ENCODE measurements around the gene PTPN6.

The PTPN6 gene

DNA sequence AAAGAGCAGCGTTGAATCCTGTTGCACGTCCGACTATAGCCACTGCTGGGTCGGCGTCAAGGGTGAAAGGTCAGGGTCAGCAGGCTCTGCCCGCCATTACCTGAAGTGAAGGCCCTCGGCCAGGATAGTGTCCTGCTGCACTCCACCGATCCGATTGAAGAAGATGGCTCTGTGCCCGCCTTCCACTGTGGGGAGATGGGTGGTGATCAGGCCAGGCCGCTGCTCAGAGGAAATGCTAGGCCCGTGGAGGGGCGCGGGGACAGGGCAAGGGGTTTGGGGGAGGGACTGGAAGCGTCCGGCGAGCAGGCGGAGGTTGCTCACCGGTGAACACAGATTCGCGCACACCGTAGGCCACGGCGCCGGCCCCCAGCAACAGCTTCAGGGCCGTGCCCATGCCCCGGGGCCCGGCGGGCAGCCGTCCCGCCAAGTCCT, 19.0 kb downstream of the PTPN6 start:
- DNase-seq (ENCODE audit: low spot score) = no peak

DNA sequence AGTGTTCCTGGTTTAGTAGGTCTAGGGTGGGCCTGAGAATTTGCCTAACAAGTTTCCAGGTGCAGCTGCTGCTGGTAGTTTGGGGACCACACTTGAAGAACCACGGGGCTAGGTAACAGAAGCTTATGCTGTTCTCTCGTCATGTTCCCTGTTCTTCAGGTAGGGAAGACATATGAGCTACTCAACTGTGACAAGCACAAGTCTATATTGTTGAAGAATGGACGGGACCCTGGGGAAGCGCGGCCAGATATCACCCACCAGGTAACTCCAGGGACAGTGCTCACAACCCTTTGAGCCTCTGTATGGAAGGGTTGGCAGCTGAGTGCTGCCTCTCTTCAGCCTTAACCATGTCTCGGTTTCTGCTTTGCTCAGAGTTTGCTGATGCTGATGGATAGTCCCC, 23.0 kb downstream of the PTPN6 start:
- no peak for DNase-seq (ENCODE audit: low spot score)

GRCh38 chr12:6975297-6976032, 24.3 kb downstream of the PTPN6 start:
- DNase-seq (ENCODE audit: low spot score) = no peak

GRCh38 chr12:6977653-6978052, 26.5 kb downstream of the PTPN6 start:
- DNase-seq (ENCODE audit: low spot score) = no peak

- no peak for DNase-seq (ENCODE audit: low spot score)
These were observed 27.0 kb downstream of the PTPN6 start for GRCh38 chr12:6978188-6978587.

DNA sequence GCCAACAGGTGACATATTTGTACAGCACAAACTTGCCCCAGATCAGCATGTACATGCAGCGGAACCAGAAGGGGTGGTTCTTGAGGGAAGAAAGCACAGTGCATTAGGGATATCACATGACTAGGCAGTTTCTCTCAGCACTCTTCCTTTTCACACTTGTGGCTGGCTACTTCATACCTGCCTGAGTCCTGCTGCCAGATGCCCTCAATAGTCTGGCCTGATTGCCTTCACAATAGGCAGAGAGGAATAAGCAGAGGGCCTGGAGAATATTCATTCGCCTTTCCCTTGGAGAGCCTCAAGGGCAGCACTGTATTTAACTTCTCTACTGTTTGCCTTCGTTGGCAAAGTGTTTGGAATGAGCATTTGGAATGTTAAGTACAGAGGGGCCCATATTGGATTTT, 27.5 kb downstream of the PTPN6 start:
- DNase-seq (ENCODE audit: low spot score) = no peak

- no peak for DNase-seq (ENCODE audit: low spot score)
These were observed 27.9 kb downstream of the PTPN6 start for GRCh38 chr12:6979021-6979420.

DNA sequence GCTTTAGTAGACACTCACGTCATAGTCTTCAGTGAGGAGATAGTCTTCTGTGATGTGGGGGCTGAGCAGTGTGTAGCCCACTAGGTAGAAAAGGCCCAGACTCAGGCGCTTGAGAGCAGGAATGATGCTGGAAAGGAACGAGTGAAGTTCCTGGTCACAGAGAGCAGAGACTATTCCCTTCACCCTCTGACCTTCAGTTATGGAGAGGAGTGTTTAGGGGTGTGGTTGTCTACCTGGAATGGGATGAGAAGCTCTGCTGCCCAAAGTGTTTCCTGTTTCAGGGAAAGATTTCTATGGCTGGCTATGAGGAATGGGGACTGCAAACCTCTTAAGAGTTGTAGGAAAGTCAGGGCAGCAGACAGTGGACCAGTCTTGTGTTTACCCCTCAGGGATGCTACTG, 28.3 kb downstream of the PTPN6 start:
- DNase-seq (ENCODE audit: low spot score) = no peak

GRCh38 chr12:6980075-6980474, 28.9 kb downstream of the PTPN6 start:
- DNase-seq (ENCODE audit: low spot score) = no peak

DNA sequence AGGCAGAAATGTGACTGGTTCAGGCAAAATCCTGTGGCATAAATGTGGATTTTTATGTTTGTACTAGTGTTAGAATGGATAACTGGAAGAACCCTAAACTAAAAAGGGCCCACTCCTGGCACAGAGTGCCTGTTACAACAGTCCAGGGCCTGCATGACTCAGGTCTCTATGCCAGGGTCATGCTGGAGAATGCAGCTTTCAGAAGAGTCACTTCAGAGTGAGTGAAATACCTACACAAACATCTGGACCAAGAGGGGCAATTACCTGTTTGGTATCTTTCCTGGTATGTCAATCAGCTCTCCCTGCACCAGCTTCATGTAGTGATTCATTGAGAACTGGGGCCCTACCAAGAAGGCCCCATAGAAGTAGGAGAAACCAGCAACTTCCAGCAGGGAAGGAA, 29.6 kb downstream of the PTPN6 start:
- no peak for DNase-seq (ENCODE audit: low spot score)

DNA sequence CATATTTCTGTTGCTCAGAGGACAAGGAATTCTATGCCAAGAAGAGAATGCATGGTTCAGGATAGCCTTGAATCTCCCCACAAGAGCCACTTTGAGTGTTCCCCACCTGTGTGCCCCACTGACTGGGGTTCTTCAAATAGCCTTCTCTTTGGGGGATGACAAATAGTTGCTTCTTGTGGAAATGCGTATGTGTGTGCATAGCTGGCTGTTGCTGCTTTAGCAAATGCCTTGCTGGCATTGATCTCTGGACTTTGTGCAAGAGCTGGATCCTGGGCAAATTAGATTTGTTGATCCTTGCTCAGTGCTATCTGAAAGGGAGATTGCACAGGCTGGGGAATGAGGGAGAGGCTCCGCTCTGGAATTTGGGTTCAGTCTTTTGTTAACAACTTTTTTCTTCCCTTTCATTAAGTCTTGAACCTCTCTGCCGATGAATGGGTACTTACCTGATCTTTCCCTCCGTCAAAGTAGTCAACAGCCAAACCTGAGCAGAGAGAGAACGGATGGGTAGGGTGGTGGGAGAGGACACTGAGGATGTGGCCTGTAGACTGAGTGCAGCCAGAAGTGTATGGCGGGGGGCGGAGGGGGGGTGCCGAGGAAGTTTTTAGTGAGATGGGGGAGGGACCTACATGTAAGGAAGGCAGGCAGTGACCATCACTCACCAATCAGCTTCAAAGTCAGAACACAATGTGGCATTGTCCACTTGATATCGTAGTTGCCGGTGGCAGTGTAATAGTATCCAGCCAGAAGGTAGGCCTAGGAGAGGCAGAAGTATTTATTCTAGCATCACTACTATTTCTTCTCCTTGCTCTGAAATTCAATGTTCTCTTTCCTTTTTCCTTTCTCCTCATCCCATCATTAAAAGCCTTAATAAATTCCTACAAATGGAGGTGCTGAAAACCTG, 30.2 kb downstream of the PTPN6 start:
- no peak for DNase-seq (ENCODE audit: low spot score)

DNA sequence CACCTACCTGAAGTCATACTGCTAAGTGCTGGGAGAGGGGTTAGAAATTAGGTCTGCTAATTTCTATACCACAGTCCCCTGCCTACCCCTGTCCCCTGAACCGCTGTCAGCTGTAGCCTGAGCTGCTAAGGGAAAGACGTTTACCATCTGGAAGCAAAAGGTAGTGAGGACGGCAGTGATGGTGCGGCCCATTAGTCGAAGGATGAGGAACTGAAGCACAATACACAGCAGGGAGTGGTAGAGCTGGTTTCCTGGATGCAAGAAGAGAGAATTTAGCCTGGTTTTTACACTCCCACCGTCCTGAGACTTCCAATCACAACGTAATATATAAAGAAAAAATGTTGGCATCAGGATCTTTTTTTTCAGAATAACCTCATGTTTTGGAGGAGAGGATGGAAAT, 31.4 kb downstream of the PTPN6 start:
- no peak for DNase-seq (ENCODE audit: low spot score)

GRCh38 chr12:6987956-6988553, 36.9 kb downstream of the PTPN6 start:
- no peak for DNase-seq (ENCODE audit: low spot score)

DNA sequence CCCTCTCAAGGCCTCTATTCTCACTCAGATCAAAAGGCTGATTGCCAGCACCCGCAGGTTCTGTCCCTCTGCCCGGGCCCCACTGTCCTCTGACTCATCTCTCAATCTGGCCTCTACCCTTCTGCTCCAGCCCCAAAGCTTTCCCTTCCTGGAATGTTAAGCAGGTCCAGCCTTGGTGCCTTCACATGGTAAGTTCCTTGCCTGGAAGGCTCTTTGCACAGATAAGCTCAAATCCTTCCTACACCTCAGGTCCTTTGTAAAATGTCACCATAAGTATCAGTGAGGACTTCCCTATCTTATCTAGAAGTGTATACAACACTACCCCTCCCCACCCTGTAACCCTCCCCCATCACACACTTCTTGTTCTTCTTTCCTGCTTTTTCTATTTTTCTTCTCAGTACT, 44.9 kb downstream of the PTPN6 start:
- DNase-seq (ENCODE audit: low spot score) = no peak

GRCh38 chr12:6998715-6999451, 47.7 kb downstream of the PTPN6 start:
- no peak for DNase-seq (ENCODE audit: low spot score)

DNA sequence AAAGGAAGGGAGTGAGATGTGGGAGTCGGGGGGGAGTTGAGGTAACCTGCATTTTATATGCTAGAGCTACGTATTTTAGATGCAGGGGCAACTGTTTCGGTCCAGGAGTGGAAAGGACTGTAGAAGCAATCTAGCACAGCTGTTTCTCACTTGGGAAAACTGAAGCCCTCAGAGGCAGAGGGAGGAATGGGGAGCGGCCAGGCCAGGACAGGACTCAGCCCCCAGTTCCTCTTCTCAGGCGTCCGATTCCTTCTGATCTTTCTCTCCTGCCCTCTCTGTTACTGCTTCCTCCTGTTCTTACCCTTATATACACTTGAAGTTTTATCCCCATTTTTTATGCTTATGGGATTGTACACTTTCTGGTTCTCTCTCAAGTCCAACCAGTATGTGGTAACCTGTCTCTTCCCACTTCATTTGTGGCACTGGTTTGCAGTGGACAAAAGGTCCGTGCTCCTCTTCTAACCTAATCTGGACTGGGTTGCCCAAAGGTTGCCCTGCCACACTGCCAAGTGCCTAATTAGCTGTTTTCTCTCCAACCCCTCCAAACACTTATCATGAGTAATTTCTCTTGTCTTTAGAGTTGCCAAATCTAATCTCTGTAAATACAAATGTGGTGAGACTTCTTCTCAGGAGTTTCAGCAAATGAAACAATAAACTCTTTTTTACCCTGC, 50.9 kb downstream of the PTPN6 start:
- no peak for DNase-seq (ENCODE audit: low spot score)

DNA sequence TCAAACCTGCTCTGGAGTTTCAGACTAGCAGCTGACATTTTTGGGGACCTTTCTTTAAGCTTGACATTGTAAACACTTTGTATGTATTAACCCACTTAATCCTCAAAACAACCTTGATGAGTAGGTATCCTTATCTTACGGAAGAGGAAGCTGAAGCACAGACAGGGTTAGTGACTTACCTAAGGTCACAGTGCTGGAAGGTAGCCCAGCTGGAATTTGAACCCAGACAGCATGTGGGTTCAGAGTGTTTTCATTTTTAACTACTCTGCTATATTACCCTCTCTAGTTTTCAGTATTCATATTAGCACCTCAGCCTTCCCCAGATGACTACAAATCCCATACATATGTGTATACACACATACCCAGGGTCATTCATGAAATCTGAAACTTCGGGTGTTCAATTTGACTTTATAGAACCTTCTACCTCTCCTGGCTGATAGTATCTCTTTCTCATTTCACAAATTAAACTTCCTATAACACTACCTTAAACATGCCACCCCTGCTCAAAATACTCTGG, 53.2 kb downstream of the PTPN6 start:
- no peak for DNase-seq (ENCODE audit: low spot score)

GRCh38 chr12:7004840-7005239, 53.7 kb downstream of the PTPN6 start:
- DNase-seq (ENCODE audit: low spot score) = no peak

GRCh38 chr12:7005311-7005710, 54.2 kb downstream of the PTPN6 start:
- DNase-seq (ENCODE audit: low spot score) = no peak

GRCh38 chr12:7006639-7007038, 55.5 kb downstream of the PTPN6 start:
- DNase-seq (ENCODE audit: low spot score) = no peak

- no peak for DNase-seq (ENCODE audit: low spot score)
These were observed 57.7 kb downstream of the PTPN6 start for GRCh38 chr12:7008864-7009263.

All from putamen (tissue), 1 donor.